HepG2 (cell line): ENCODE results near the gene CD248. TPM values are rescaled to one million over a fixed set of nuclear protein-coding genes. Genes with fewer than 3 reads are reported as not detected.

ENCODE experiments used
- ARNTL ChIP-seq: sonication (generic); formaldehyde crosslinking; IDR thresholded peaks from 2 replicates; pipeline ENCODE4 v1.4.0; 2020; ENCODE audit warnings: mild to moderate bottlenecking, missing genetic modification reagents
- NFATC3 ChIP-seq: sonication (generic); formaldehyde crosslinking; IDR thresholded peaks from 2 replicates; pipeline ENCODE4 v1.5.1; 2020; ENCODE audit warnings: mild to moderate bottlenecking, missing genetic modification reagents
- polyA plus RNA-seq, 8 experiments: library from polyadenylated mRNA; depleted of rRNA in 3 of 8; stranded (reverse) in 7 of 8; unstranded in 1 of 8; fragments of >200 nt; fragmentation: Illumina TruSeq in 4 of 8; extraction: Trizol in 4 of 8; gene quantifications; 2 replicates each; pipeline versions ENCODE4 v1.2.1 to v1.2.3, GENCODE V29; 2011 to 2016; ENCODE audit warnings: low read depth in 4 of 8, missing spikeins in 1 of 8, mixed read lengths in 1 of 8; ENCODE audit not compliant: insufficient read depth in 1 of 8
- total RNA-seq, 5 experiments: library from RNA; depleted of rRNA; stranded (reverse); fragments of >200 nt; fragmentation: Illumina TruSeq; extraction: Trizol; gene quantifications; 2 replicates each; pipeline ENCODE4 v1.2.3, GENCODE V29; 2016; ENCODE audit warnings: low read depth in 1 of 5
- TF ChIP-seq, protein P1 (sequence below), 2 experiments: sonication (generic) in 1 of 2; formaldehyde crosslinking in 1 of 2; IDR thresholded peaks; 2 replicates each; pipeline versions ENCODE4 v1.4.0 to v1.6.1; 2016 to 2020; ENCODE audit warnings: borderline replicate concordance in 1 of 2, low read depth in 1 of 2, mild to moderate bottlenecking in 1 of 2, missing genetic modification reagents in 1 of 2
- TF ChIP-seq, protein P2 (sequence below): sonication (generic); formaldehyde crosslinking; IDR thresholded peaks from 2 replicates; pipeline ENCODE4 v1.5.1; 2020; ENCODE audit warnings: mild to moderate bottlenecking, moderate library complexity, missing genetic modification reagents
- TF ChIP-seq, protein P3 (sequence below): sonication (generic); formaldehyde crosslinking; conservative IDR thresholded peaks from 2 replicates; pipeline ENCODE4 v1.5.0; 2020; ENCODE audit warnings: missing genetic modification reagents
- TF ChIP-seq, protein P4 (sequence below): sonication (generic); formaldehyde crosslinking; conservative IDR thresholded peaks from 2 replicates; pipeline ENCODE4 v1.4.0; 2020; ENCODE audit warnings: mild to moderate bottlenecking, missing genetic modification reagents, moderate library complexity
- TF ChIP-seq, protein P5 (sequence below): sonication (generic); formaldehyde crosslinking; IDR thresholded peaks from 2 replicates; pipeline ENCODE4 v1.4.0; 2020; ENCODE audit warnings: missing genetic modification reagents, mild to moderate bottlenecking, borderline replicate concordance
- TF ChIP-seq, protein P6 (sequence below): fragments of 450-650 bp; IDR thresholded peaks from 2 replicates; pipeline ENCODE4 v1.6.1; 2016

Gene CD248
- total and polyA plus RNA-seq, 2 of the 13 experiments (the other 11 are each of a cell fraction or from before 2014, with no cell fraction given): 0.25 to 0.35 TPM

DNA sequence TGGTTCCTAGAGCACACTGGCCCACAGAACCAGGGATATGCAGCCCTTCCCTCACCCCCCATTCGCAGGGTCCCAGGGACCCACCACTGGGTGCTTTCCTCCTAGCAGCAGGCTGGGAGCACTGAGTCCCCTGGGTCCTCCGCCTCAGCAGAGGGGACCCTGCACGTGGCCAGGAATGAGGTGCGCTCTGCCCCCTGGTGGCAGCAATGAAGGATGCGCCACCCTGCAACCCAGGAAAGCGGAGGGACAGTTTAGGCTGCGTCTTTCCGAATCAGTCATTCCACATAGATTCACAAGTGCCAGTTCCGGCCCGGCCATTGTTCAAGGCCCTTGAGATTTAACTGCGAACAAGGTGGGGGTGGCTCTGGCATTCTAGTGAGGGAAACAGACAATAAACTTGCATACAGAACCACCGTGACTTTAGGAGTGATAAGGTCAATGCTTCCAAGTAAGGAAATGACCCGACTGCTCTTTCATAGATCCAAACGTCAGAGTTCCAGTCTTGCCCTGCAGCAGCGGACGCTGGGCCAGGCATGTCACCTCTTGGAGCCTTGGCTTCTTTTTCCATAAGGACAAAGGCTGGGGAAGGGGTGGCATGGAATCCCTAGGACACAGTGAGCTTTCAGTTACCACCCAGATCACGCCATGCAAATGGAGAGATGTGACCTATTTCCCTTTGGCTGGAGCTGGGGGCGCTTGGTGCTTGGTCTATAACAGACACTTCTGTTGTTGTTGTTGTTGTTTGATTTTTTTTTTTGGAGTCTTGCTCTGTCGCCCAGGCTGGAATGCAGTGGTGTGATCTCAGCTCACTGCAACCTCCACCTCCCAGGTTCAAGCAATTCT, 11.7 kb upstream of the CD248 start (continued):
- TF ChIP-seq, protein P1, sequence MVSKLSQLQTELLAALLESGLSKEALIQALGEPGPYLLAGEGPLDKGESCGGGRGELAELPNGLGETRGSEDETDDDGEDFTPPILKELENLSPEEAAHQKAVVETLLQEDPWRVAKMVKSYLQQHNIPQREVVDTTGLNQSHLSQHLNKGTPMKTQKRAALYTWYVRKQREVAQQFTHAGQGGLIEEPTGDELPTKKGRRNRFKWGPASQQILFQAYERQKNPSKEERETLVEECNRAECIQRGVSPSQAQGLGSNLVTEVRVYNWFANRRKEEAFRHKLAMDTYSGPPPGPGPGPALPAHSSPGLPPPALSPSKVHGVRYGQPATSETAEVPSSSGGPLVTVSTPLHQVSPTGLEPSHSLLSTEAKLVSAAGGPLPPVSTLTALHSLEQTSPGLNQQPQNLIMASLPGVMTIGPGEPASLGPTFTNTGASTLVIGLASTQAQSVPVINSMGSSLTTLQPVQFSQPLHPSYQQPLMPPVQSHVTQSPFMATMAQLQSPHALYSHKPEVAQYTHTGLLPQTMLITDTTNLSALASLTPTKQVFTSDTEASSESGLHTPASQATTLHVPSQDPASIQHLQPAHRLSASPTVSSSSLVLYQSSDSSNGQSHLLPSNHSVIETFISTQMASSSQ (IDR thresholded peaks at IDR 0.05; ENCODE audit: low read depth): no peak
- TF ChIP-seq, protein P1 (CRISPR knock-in tag; IDR thresholded peaks at IDR 0.05; ENCODE audit: borderline replicate concordance): peak; percentile 30; the same call in 1 of the 2 replicates
- peak; percentile 97 for TF ChIP-seq ARNTL (CRISPR knock-in tag)
- TF ChIP-seq, protein P2, sequence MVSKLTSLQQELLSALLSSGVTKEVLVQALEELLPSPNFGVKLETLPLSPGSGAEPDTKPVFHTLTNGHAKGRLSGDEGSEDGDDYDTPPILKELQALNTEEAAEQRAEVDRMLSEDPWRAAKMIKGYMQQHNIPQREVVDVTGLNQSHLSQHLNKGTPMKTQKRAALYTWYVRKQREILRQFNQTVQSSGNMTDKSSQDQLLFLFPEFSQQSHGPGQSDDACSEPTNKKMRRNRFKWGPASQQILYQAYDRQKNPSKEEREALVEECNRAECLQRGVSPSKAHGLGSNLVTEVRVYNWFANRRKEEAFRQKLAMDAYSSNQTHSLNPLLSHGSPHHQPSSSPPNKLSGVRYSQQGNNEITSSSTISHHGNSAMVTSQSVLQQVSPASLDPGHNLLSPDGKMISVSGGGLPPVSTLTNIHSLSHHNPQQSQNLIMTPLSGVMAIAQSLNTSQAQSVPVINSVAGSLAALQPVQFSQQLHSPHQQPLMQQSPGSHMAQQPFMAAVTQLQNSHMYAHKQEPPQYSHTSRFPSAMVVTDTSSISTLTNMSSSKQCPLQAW (CRISPR knock-in tag): peak; percentile 79
- TF ChIP-seq, protein P3, sequence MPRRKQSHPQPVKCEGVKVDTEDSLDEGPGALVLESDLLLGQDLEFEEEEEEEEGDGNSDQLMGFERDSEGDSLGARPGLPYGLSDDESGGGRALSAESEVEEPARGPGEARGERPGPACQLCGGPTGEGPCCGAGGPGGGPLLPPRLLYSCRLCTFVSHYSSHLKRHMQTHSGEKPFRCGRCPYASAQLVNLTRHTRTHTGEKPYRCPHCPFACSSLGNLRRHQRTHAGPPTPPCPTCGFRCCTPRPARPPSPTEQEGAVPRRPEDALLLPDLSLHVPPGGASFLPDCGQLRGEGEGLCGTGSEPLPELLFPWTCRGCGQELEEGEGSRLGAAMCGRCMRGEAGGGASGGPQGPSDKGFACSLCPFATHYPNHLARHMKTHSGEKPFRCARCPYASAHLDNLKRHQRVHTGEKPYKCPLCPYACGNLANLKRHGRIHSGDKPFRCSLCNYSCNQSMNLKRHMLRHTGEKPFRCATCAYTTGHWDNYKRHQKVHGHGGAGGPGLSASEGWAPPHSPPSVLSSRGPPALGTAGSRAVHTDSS (CRISPR knock-in tag): no peak
- TF ChIP-seq, protein P4, sequence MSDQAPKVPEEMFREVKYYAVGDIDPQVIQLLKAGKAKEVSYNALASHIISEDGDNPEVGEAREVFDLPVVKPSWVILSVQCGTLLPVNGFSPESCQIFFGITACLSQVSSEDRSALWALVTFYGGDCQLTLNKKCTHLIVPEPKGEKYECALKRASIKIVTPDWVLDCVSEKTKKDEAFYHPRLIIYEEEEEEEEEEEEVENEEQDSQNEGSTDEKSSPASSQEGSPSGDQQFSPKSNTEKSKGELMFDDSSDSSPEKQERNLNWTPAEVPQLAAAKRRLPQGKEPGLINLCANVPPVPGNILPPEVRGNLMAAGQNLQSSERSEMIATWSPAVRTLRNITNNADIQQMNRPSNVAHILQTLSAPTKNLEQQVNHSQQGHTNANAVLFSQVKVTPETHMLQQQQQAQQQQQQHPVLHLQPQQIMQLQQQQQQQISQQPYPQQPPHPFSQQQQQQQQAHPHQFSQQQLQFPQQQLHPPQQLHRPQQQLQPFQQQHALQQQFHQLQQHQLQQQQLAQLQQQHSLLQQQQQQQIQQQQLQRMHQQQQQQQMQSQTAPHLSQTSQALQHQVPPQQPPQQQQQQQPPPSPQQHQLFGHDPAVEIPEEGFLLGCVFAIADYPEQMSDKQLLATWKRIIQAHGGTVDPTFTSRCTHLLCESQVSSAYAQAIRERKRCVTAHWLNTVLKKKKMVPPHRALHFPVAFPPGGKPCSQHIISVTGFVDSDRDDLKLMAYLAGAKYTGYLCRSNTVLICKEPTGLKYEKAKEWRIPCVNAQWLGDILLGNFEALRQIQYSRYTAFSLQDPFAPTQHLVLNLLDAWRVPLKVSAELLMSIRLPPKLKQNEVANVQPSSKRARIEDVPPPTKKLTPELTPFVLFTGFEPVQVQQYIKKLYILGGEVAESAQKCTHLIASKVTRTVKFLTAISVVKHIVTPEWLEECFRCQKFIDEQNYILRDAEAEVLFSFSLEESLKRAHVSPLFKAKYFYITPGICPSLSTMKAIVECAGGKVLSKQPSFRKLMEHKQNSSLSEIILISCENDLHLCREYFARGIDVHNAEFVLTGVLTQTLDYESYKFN (CRISPR knock-in tag): peak; percentile 46; the same call in 1 of the 2 replicates
- no peak for TF ChIP-seq NFATC3 (CRISPR knock-in tag)
- TF ChIP-seq, protein P5, sequence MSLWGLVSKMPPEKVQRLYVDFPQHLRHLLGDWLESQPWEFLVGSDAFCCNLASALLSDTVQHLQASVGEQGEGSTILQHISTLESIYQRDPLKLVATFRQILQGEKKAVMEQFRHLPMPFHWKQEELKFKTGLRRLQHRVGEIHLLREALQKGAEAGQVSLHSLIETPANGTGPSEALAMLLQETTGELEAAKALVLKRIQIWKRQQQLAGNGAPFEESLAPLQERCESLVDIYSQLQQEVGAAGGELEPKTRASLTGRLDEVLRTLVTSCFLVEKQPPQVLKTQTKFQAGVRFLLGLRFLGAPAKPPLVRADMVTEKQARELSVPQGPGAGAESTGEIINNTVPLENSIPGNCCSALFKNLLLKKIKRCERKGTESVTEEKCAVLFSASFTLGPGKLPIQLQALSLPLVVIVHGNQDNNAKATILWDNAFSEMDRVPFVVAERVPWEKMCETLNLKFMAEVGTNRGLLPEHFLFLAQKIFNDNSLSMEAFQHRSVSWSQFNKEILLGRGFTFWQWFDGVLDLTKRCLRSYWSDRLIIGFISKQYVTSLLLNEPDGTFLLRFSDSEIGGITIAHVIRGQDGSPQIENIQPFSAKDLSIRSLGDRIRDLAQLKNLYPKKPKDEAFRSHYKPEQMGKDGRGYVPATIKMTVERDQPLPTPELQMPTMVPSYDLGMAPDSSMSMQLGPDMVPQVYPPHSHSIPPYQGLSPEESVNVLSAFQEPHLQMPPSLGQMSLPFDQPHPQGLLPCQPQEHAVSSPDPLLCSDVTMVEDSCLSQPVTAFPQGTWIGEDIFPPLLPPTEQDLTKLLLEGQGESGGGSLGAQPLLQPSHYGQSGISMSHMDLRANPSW (CRISPR knock-in tag): 0 out of 2 replicates have a peak, but pooled peaks have one; percentile 26
- TF ChIP-seq, protein P6, sequence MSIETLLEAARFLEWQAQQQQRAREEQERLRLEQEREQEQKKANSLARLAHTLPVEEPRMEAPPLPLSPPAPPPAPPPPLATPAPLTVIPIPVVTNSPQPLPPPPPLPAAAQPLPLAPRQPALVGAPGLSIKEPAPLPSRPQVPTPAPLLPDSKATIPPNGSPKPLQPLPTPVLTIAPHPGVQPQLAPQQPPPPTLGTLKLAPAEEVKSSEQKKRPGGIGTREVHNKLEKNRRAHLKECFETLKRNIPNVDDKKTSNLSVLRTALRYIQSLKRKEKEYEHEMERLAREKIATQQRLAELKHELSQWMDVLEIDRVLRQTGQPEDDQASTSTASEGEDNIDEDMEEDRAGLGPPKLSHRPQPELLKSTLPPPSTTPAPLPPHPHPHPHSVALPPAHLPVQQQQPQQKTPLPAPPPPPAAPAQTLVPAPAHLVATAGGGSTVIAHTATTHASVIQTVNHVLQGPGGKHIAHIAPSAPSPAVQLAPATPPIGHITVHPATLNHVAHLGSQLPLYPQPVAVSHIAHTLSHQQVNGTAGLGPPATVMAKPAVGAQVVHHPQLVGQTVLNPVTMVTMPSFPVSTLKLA: peak; percentile 67
